ENCODE measurements around the gene RNF157. TPM values are rescaled to one million over a fixed set of nuclear protein-coding genes. Genes with fewer than 3 reads are reported as not detected.

Gene RNF157
- total RNA-seq, 1 donor: 0.36 TPM

DNA sequence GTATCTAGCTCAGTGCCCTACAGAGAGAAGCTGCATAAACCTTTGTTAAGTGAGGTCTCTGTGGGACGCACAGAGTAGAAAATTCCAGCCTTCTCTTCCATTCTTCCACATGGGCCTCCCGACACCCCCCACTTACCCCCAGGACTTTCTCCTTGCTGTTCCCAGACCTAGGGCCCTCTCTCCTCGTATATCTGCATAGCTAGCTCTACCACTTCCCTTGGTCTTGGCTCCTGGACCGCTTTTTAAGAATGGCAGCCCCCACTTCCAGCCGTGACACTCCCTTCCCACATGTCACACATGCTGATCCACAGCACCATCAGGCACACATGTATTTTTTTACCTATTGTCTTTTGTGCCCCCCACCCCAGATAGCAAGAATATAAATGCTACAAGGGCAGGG lies 82.5 kb downstream of the RNF157 start:
- Histone ChIP-seq H4K20me1 (ENCODE audit: insufficient read depth, low read length) (no peaks in the 10 kb centered on the region), H3K27me3 (ENCODE audit: insufficient read depth, low read length) (peaks cover 32% of the 10 kb centered on the region), H3K4me2 (ENCODE audit: insufficient read depth, low read length) (no peak overlapping the region), H3K4me1 (ENCODE audit: insufficient read depth, low read length) (no peaks in the 10 kb centered on the region), H3K4me3 (ENCODE audit: insufficient read depth, low read length) (no peak overlapping the region), H3K27ac (ENCODE audit: low read depth, low read length) (no peak overlapping the region), H3K9me3 (ENCODE audit: low read depth, low read length) (no peaks in the 10 kb centered on the region), H3K36me3 (ENCODE audit: insufficient read depth, low read length) (no peaks in the 10 kb centered on the region), H3K79me2 (ENCODE audit: insufficient read depth, low read length) (no peaks in the 10 kb centered on the region), H2AFZ (ENCODE audit: low read length) (no peak overlapping the region)
- TF ChIP-seq, protein P1, sequence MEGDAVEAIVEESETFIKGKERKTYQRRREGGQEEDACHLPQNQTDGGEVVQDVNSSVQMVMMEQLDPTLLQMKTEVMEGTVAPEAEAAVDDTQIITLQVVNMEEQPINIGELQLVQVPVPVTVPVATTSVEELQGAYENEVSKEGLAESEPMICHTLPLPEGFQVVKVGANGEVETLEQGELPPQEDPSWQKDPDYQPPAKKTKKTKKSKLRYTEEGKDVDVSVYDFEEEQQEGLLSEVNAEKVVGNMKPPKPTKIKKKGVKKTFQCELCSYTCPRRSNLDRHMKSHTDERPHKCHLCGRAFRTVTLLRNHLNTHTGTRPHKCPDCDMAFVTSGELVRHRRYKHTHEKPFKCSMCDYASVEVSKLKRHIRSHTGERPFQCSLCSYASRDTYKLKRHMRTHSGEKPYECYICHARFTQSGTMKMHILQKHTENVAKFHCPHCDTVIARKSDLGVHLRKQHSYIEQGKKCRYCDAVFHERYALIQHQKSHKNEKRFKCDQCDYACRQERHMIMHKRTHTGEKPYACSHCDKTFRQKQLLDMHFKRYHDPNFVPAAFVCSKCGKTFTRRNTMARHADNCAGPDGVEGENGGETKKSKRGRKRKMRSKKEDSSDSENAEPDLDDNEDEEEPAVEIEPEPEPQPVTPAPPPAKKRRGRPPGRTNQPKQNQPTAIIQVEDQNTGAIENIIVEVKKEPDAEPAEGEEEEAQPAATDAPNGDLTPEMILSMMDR (IDR thresholded peaks at IDR 0.05; ENCODE audit: extremely low read depth, low read depth, low read length): no peak
- DNase-seq (ENCODE audit: insufficient read length, low spot score, missing footprints): no peak

DNA sequence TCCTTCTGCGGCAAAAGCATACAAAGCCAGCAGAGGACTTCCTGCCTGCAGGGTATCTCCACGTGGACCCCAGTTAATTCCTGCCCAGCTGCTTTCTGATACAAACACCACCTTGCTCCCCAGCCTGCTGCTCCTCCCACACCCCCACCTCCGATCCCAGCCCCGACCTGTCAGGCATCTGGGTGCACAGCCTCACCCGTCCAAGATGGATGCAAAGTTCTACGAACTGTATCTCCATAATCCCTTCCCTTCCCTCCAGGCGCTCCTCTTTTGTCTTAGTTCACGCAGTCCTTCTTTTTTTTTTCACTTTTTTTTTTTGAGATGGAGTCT lies 83.7 kb downstream of the RNF157 start:
- Histone ChIP-seq H3K79me2 (ENCODE audit: insufficient read depth, low read length) (no peaks in the 10 kb centered on the region), H3K36me3 (ENCODE audit: insufficient read depth, low read length) (no peaks in the 10 kb centered on the region), H2AFZ (ENCODE audit: low read length) (no peak overlapping the region), H3K9me3 (ENCODE audit: low read depth, low read length) (no peaks in the 10 kb centered on the region), H3K4me2 (ENCODE audit: insufficient read depth, low read length) (no peak overlapping the region), H3K27me3 (ENCODE audit: insufficient read depth, low read length) (peaks cover 31% of the 10 kb centered on the region), H3K4me3 (ENCODE audit: insufficient read depth, low read length) (no peak overlapping the region), H3K4me1 (ENCODE audit: insufficient read depth, low read length) (no peaks in the 10 kb centered on the region), H4K20me1 (ENCODE audit: insufficient read depth, low read length) (no peaks in the 10 kb centered on the region), H3K27ac (ENCODE audit: low read depth, low read length) (no peak overlapping the region)
- DNase-seq (ENCODE audit: insufficient read length, low spot score, missing footprints): no peak
- TF ChIP-seq, protein P1 (IDR thresholded peaks at IDR 0.05; ENCODE audit: extremely low read depth, low read depth, low read length): no peak

- H3K36me3 ChIP-seq (ENCODE audit: insufficient read depth, low read length): no peaks in the 10 kb centered on the region
- no peak overlapping the region for H2AFZ ChIP-seq (ENCODE audit: low read length)
- H3K9me3 ChIP-seq (ENCODE audit: low read depth, low read length): no peaks in the 10 kb centered on the region
- peaks cover 31% of the 10 kb centered on the region for H3K27me3 ChIP-seq (ENCODE audit: insufficient read depth, low read length)
- H3K79me2 ChIP-seq (ENCODE audit: insufficient read depth, low read length): no peaks in the 10 kb centered on the region
- H3K27ac ChIP-seq (ENCODE audit: low read depth, low read length): no peak overlapping the region
- H4K20me1 ChIP-seq (ENCODE audit: insufficient read depth, low read length): no peaks in the 10 kb centered on the region
- no peaks in the 10 kb centered on the region for H3K4me1 ChIP-seq (ENCODE audit: insufficient read depth, low read length)
- no peak overlapping the region for H3K4me2 ChIP-seq (ENCODE audit: insufficient read depth, low read length)
- H3K4me3 ChIP-seq (ENCODE audit: insufficient read depth, low read length): no peak overlapping the region
- no peak for DNase-seq (ENCODE audit: insufficient read length, low spot score, missing footprints)
- TF ChIP-seq, protein P1 (IDR thresholded peaks at IDR 0.05; ENCODE audit: extremely low read depth, low read depth, low read length): no peak
Observed at GRCh38 chr17:76155988-76156661, 84.2 kb downstream of the RNF157 start.

DNA sequence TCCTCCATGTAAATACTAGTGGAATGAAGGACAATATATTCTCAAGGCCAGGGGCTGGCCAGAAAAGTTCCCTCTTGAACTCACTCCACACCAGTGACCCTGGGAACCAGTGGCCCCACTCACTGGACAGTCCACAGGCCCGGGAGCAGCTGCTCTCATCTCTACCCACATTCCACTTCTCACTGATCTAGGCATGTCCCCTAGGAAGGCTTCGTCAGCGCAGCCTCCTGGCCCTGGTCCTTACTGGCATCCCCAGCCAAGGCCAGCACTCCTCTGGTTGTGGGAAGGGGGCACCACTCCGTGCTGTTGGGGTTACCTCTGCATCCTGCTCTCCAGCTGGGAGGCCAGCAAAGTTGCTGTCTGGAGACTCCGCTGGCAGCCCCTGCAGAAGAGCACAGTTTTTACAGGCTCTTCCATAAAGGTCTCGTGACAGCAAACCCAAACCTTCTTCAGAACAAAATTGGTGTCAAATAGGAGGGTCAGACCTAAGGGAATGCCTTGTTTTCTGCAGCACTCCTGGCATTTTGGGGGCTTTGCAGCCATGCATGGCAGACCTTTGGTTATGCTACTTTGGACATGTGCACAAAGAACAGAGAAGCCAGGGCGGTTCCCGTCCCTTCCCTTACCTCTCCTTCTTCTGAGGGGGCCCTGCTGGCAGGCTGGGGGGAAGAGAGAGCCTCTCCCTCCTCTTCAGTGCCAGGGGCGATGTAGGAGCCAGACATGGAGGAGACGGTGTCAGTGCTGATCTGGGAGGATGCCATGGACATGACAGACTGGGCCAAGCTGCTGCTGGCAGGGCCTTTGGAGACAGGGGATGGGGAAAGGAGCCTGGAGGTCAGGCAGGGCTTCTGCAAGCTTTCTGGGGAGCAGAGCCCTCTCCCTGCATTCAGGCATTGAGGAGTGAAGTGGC lies 85.1 kb downstream of the RNF157 start:
- Histone ChIP-seq H3K79me2 (ENCODE audit: insufficient read depth, low read length) (no peaks in the 10 kb centered on the region), H3K36me3 (ENCODE audit: insufficient read depth, low read length) (no peaks in the 10 kb centered on the region), H4K20me1 (ENCODE audit: insufficient read depth, low read length) (no peaks in the 10 kb centered on the region), H3K27me3 (ENCODE audit: insufficient read depth, low read length) (peaks cover 31% of the 10 kb centered on the region), H2AFZ (ENCODE audit: low read length) (no peak overlapping the region), H3K4me1 (ENCODE audit: insufficient read depth, low read length) (no peaks in the 10 kb centered on the region), H3K4me3 (ENCODE audit: insufficient read depth, low read length) (no peak overlapping the region), H3K4me2 (ENCODE audit: insufficient read depth, low read length) (no peak overlapping the region), H3K9me3 (ENCODE audit: low read depth, low read length) (no peaks in the 10 kb centered on the region), H3K27ac (ENCODE audit: low read depth, low read length) (no peak overlapping the region)
- no peak for DNase-seq (ENCODE audit: insufficient read length, low spot score, missing footprints)
- TF ChIP-seq, protein P1 (IDR thresholded peaks at IDR 0.05; ENCODE audit: extremely low read depth, low read depth, low read length): no peak

Measured in osteoblast (primary cell).